ENCODE measurements around the gene LGALS13.

LGALS13 gene

GRCh38 chr19:39602224-39602623 is at the start of gene LGALS13:
TSS of gene LGALS13 (plus strand) at chr19:39602524. CDS start at chr19:39602569, 45 bp downstream.
- no peak for DNase-seq (ENCODE audit: low spot score)

DNA sequence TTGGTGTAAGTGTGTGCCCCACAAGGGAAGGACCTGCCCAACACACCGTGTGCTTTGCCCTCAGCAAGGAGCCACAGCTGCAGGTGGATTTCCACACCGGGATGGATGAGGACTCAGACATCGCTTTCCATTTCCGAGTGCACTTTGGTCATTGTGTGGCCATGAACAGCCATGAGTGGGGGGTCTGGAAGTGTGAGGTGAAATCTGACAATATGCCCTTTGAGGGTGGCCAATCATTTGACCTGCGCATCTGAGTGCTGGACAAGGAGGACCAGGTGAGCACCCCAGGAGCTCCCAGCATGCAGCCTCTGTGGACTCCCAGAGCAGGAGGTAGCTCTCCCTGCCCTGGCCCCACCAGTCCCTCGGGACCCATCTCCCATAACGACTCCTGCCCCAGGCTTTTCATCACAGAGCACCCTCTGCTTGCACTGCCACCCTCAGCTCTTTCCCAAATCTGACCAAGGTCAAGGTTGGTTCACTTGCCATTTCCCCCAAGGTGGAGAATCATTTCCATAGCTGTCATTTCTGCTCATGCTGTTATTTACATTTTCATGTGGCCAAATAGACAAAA is 49.2 kb upstream of the LGALS13 start:
- DNase-seq (ENCODE audit: low spot score) = no peak

DNA sequence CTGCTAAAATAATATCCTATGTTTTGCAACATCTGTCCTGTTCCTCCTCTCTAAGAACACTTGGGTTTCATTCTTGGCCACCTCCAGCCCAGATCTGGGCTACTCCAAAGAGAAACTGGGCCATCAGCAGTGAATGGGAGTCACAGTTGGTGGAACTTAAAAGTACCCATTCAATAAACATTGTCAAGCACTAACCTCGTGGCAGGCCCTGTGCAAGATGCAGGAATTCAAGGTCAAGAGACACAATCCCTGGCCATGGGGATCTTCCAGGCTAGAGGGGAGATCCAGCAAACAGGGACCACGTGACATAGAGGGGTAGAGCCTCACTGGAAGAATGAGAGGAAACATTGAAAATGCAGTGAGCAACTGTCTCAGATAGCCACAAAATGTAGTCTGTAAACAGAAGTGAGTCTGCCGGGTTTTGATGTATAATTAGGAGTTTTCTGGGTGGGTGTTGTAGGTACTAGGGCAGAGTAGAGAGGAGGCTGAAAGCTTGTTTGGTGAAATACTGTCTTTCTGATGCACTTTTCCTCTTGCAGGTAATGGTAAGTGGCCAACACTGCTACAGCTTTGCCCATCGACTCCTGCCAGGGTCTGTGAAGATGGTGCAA is 47.5 kb upstream of the LGALS13 start:
- no peak for DNase-seq (ENCODE audit: low spot score)

GRCh38 chr19:39555883-39556282 is 46.4 kb upstream of the LGALS13 start:
- DNase-seq (ENCODE audit: low spot score) = no peak

DNA sequence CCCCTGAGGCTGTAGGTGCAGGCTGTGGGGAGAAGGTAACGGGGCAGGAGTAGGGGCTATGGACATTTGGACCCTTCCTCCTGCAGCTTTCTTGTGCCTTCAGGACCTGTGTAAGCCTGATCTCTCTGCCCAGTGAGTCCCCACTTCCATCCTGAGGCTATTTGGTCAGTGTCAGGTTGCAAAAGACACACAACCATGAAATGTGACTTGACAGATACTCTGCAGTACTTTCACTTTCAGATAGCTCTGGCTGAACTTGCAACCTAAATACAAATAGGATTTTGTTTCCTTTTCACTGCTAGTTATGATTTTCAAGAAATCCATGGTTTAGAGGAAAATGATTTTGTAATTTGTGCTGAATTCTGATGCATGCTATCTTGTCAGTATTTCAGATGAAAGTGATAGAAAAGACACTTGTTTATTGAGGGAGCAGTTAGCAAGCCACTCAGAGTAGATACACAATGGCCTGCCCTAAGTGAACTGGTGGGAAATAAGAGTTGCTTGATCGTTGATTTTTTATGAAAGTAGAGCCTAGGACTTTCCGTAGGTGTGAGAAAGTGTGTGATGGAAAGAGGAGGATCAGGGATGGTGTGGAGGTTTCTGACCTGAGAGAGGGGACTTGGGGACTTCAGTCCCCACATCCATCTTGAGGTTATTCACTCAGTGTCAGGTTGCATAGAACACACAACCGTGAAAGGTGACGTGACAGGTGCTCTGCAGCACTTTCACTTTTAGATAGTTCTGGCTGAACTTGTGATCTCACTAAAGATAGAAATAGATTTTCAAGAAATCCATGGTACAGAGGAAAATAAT is 44.3 kb upstream of the LGALS13 start:
- DNase-seq (ENCODE audit: low spot score) = no peak

DNA sequence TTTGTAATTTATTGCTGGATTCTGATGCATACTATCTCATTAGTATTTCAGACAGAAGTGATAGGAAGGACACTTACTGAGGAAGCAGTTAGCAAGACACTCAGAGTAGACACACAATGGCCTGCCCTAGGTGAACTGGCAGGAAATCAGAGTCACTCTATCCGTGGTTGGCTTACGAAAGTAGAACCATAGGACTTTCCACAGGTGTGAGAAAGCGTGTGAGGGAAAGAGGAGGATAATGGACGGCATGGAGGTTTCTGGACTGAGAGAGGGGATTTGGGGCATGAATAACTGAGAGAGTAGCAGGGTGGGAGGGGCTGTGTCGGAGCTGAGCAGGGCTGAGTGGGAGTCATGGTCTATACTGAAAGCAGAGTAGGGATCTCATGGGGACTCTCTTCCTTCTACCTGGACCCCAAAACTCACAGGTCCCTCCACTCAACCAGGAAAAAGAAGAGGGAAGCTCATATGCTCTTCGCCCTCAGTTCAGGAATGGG is 43.7 kb upstream of the LGALS13 start:
- DNase-seq (ENCODE audit: low spot score) = no peak

GRCh38 chr19:39563408-39563807 is 38.9 kb upstream of the LGALS13 start:
- no peak for DNase-seq (ENCODE audit: low spot score)

GRCh38 chr19:39566064-39566463 is 36.3 kb upstream of the LGALS13 start:
- no peak for DNase-seq (ENCODE audit: low spot score)

DNA sequence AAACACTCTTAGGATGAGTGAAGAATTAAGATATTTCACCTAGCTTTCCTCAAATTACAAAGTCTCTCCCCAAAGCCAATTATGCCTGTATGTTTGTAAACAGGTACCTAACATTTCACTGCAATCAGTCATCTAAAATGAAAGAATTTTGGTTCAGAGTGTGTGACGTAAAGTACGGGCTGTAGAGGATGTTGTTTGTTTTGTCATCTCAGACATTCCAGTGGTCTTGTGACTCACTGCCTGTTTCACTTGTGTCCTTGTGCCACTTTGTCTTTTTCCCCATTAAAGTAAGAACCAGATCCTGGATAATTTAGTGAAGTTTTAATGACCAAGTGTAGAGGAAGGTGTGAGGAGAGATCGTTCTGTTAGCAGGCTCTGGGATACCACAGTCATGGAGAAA is 33.7 kb upstream of the LGALS13 start:
- no peak for DNase-seq (ENCODE audit: low spot score)

DNA sequence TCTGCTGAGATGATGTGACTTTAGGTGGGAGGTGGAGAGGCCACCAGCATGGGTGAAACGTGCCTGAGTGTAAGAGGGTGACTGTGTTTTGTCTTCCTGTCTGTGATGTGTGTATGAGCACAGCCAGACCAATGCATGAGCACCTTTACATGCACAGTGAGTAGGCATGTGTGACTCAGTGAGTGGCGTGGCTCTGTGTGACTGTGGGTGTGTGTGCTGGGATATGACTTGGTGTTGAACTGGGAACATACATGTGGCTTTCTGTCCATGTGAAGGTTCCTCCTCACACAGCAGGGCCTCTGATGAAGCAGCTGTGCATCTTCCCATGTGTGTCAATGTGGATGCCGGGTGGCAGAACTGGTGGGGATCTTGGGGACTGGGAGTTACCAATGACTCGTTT is 19.9 kb upstream of the LGALS13 start:
- no peak for DNase-seq (ENCODE audit: low spot score)

DNA sequence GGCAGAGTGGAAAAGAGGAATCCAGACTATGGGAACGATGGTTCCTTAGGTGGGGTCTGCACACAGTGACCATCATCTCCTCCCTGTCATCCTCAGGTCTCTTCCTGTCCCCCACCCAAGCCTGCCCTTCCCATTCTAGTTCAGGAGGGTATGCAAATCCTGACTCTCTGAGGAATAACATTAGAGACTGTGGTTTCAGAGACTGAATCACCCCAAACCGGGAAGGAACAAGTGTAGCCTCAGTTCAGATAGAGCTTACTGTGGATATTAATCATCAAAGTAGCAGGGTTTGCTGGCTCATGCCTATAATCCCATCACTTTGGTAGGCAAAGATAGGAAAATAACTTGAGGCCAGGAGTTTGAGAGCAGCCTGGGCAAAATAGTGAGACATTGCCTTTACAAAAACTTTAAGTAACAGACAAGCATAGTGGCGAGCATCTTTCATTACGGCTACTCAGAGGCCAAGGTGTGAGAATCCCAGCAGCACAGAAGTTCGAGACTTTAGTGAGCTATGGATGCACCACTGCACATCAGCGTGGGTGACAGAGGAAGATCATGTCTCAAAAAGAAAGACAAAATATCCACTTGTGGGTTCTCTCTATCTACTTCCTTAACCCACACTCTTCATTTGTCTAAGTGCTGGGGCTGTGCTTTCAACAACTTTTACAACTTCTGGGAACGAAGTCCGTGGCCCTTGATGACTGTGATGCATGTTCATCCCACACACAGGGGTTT is 19.3 kb upstream of the LGALS13 start:
- DNase-seq (ENCODE audit: low spot score) = no peak

- no peak for DNase-seq (ENCODE audit: low spot score)
These were observed 14.8 kb upstream of the LGALS13 start for GRCh38 chr19:39587496-39587895.

DNA sequence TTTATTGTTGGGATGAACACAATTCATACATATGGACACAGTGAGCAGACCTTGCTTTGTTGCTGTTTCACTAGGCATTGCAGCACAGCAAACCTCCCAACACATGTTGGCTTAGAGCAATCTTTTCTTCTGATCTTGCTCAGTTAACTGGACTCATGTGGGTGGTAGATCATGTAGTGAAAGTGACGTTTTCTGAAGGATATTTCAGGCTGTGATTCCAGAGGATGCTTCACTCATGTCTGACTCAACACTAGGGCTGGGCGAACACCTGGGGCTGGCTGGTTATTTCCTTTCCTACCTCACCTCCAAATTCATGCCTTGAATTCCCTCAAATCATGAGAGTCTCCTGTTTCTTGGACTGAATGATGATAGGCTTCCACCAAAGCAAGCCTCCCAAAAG is 14.3 kb upstream of the LGALS13 start:
- no peak for DNase-seq (ENCODE audit: low spot score)

- no peak for DNase-seq (ENCODE audit: low spot score)
These were observed 12.1 kb upstream of the LGALS13 start for GRCh38 chr19:39590265-39590664.

GRCh38 chr19:39592381-39592780 is 9.9 kb upstream of the LGALS13 start:
- DNase-seq (ENCODE audit: low spot score) = no peak

DNA sequence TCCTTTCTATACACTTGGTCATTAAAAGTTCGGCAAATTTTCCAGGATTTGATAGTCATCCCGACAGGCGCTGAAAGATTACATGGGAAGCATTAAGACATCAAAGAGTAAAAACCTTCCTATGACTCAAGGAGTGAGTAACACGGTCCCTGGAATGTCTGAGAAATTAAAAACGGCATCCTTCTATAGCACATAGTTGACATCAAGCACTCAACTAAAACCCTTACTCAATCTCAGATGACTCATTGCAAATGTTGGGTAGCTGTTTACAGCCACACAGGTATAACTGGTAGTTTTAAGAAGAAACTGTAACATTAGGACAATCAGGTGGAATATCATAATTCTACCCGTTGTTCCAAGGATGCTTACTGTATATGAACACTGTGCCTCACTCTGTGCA is 6.4 kb upstream of the LGALS13 start:
- DNase-seq (ENCODE audit: low spot score) = no peak

- no peak for DNase-seq (ENCODE audit: low spot score)
These were observed 5.4 kb upstream of the LGALS13 start for GRCh38 chr19:39596911-39597310.

- no peak for DNase-seq (ENCODE audit: low spot score)
These were observed 3.2 kb upstream of the LGALS13 start for GRCh38 chr19:39599116-39599515.

GRCh38 chr19:39603825-39604224 is 1.5 kb downstream of the LGALS13 start:
- no peak for DNase-seq (ENCODE audit: low spot score)

DNA sequence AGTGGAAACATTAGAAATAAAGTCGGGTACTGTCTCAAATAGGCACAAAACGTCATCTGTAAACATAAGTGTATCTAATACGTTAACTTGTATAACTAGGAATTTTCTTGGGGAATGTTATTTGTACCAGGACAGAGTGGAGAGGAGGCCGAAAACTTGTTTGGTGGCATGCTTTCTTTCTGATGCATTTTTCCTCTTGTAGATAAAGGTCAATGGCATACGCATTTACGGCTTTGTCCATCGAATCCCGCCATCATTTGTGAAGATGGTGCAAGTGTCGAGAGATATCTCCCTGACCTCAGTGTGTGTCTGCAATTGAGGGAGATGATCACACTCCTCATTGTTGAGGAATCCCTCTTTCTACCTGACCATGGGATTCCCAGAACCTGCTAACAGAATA is 4.7 kb downstream of the LGALS13 start:
- DNase-seq (ENCODE audit: low spot score) = no peak

DNA sequence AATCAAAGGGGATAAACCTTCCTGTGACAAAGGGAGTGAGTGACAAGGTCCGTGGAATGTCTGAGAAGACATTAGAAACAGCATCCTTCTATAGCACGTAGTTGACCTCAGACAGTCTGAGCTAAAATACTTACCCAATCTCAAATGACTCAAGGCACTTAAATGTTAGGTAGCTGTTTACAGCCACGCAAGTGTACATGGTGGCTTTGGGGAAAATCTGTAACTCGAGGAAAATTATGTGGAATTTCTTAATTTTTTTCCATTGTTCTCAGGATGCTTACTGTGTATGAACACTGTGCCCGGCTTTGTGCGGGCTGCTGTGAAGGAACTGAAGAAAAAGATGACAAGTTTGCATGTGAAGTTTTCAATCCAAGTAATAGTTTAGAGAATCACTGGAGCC is 5.2 kb downstream of the LGALS13 start:
- no peak for DNase-seq (ENCODE audit: low spot score)

- no peak for DNase-seq (ENCODE audit: low spot score)
These were observed 11.3 kb downstream of the LGALS13 start for GRCh38 chr19:39613597-39613996.

GRCh38 chr19:39617745-39618144 is 15.4 kb downstream of the LGALS13 start:
- DNase-seq (ENCODE audit: low spot score) = no peak

Measured in putamen (tissue), 1 donor.